Suprapubic skin (tissue), 4 donors: ENCODE measurements around the gene SSTR1. TPM values are rescaled to one million over a fixed set of nuclear protein-coding genes. Genes with fewer than 3 reads are reported as not detected.

ENCODE experiments used
- DNase-seq, 2 donors: peaks; one replicate each; pipeline ENCODE4 v3.0.0-alpha.2; 2019; ENCODE audit warnings: low spot score in 2 of 2
- H3K27ac ChIP-seq: fragments of 200-600 bp; sonication (generic); one replicate; pipeline ENCODE4 v1.5.1; 2019
- H3K27me3 ChIP-seq: fragments of 200-600 bp; sonication (generic); one replicate; pipeline ENCODE4 v1.5.1; 2019
- H3K36me3 ChIP-seq: fragments of 200-600 bp; sonication (generic); one replicate; pipeline ENCODE4 v1.5.1; 2019
- H3K4me1 ChIP-seq: fragments of 200-600 bp; sonication (generic); one replicate; pipeline ENCODE4 v1.5.1; 2019
- H3K4me3 ChIP-seq: fragments of 200-600 bp; sonication (generic); one replicate; pipeline ENCODE4 v1.5.1; 2019; ENCODE audit warnings: mild to moderate bottlenecking
- H3K9me3 ChIP-seq: fragments of 200-600 bp; sonication (generic); one replicate; pipeline ENCODE4 v1.5.1; 2019
- EP300 ChIP-seq: sonication (generic); formaldehyde crosslinking; IDR thresholded peaks from one replicate; pipeline ENCODE4 v1.6.1; 2017; ENCODE audit warnings: antibody characterized with exemption
- POLR2A ChIP-seq, 2 donors: fragments of 450-650 bp; IDR thresholded peaks; one replicate each; pipeline ENCODE4 v1.6.1; 2017; ENCODE audit warnings: antibody characterized with exemption in 2 of 2, mild to moderate bottlenecking in 2 of 2, moderate library complexity in 2 of 2
- POLR2AphosphoS5 ChIP-seq, 3 donors: sonication (generic); formaldehyde crosslinking; IDR thresholded peaks; one replicate each; pipeline ENCODE4 v1.6.1; 2017; ENCODE audit warnings: antibody characterized with exemption in 3 of 3
- WGBS: methylation state at CpG from one replicate; pipeline ENCODE4 v1.1.5; 2018; 5-methylcytosine and 5-hydroxymethylcytosine counted together
- total RNA-seq, 4 donors: library from RNA; depleted of rRNA; stranded (reverse); fragments of >200 nt; gene quantifications; one replicate each; pipeline ENCODE4 v1.1.0, GENCODE V29; 2016
- TF ChIP-seq, protein P1 (sequence below), 2 donors: fragments of 200-600 bp in 1 of 2; fragments of 450-650 bp in 1 of 2; sonication (generic) in 1 of 2; IDR thresholded peaks; one replicate each; pipeline ENCODE4 v1.5.1; 2016 to 2019; ENCODE audit warnings: antibody characterized with exemption in 2 of 2, mild to moderate bottlenecking in 1 of 2, moderate library complexity in 1 of 2

SSTR1 gene, protein sequence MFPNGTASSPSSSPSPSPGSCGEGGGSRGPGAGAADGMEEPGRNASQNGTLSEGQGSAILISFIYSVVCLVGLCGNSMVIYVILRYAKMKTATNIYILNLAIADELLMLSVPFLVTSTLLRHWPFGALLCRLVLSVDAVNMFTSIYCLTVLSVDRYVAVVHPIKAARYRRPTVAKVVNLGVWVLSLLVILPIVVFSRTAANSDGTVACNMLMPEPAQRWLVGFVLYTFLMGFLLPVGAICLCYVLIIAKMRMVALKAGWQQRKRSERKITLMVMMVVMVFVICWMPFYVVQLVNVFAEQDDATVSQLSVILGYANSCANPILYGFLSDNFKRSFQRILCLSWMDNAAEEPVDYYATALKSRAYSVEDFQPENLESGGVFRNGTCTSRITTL
- total RNA-seq, result under 1 TPM in 3 of 4 donors, not detected in 1; 0.24 to 0.98 (median 0.44) TPM

DNA sequence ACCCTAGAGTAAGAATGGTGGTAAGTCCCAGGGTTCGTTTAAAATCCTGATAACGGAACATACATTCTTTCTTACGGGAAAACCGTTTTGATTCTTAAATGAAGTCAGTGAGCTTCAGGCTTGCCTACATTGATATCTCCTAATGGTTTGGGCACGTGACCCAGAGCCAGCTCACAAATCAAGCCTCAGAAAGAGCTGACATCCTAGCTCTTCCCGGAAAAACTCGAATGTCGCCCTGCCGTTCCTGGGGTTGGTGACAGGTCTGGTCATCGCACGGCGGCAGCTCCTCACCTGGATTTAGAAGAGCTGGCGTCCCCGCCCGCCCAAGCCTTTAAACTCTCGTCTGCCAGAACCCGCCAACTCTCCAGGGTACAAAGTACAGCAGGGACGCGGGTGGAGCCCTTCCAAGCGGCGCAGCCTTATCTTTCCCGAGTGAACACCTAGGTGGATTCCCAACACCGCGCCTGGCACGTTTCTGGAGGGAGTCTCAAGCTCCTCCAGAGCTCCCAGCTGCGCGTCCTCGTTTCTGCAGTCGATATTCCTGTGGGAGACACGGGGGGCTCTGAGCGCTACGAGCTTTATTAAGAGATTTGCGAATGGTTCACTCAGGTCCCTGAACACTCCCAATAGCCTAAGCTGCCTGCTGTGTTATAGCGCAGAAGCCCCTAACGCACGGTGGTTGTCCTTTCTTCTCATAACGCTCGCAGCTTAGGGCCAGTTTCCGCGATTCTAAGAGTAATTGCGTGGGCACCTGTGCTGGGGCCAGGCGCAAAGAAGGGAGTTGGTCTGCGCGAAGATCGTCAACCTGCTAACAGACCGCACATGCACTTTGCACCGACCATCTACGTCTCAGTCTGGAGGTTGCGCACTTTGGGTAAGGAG is at the start of gene SSTR1:
SSTR1 (plus strand) TSS at position 169 of the 882 bp plus-strand sequence. CDS start 1,486 bp downstream, outside the sequence.
- H3K27ac ChIP-seq, result no peak within 1 kb of the TSS
- no peak for TF ChIP-seq POLR2A (IDR thresholded peaks at IDR 0.05)
- TF ChIP-seq POLR2AphosphoS5 (IDR thresholded peaks at IDR 0.05), result no peak
- TF ChIP-seq, protein P1, sequence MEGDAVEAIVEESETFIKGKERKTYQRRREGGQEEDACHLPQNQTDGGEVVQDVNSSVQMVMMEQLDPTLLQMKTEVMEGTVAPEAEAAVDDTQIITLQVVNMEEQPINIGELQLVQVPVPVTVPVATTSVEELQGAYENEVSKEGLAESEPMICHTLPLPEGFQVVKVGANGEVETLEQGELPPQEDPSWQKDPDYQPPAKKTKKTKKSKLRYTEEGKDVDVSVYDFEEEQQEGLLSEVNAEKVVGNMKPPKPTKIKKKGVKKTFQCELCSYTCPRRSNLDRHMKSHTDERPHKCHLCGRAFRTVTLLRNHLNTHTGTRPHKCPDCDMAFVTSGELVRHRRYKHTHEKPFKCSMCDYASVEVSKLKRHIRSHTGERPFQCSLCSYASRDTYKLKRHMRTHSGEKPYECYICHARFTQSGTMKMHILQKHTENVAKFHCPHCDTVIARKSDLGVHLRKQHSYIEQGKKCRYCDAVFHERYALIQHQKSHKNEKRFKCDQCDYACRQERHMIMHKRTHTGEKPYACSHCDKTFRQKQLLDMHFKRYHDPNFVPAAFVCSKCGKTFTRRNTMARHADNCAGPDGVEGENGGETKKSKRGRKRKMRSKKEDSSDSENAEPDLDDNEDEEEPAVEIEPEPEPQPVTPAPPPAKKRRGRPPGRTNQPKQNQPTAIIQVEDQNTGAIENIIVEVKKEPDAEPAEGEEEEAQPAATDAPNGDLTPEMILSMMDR (IDR thresholded peaks at IDR 0.05), result no peak
- TF ChIP-seq EP300, result no peak
- H3K27me3 ChIP-seq, result peaks cover 53% of the 10 kb centered on the region
- H3K36me3 ChIP-seq, result no peaks in the 10 kb centered on the region
- peaks cover 3% of the 10 kb centered on the region for H3K9me3 ChIP-seq
- WGBS, result 5% methylated on average over 36 of the region's 49 CpGs
- no peak for DNase-seq
- peak within 1 kb of the TSS; percentile 47 for H3K4me3 ChIP-seq
- H3K4me1 ChIP-seq, result peaks cover 41% of the 10 kb centered on the region

GRCh38 chr14:38158468-38158867 is 49.2 kb upstream of the SSTR1 start:
- TF ChIP-seq POLR2A (IDR thresholded peaks at IDR 0.05) (no peak), POLR2AphosphoS5 (IDR thresholded peaks at IDR 0.05) (no peak), EP300 (no peak)
- TF ChIP-seq, protein P1 (IDR thresholded peaks at IDR 0.05), result no peak
- no peak for DNase-seq

DNA sequence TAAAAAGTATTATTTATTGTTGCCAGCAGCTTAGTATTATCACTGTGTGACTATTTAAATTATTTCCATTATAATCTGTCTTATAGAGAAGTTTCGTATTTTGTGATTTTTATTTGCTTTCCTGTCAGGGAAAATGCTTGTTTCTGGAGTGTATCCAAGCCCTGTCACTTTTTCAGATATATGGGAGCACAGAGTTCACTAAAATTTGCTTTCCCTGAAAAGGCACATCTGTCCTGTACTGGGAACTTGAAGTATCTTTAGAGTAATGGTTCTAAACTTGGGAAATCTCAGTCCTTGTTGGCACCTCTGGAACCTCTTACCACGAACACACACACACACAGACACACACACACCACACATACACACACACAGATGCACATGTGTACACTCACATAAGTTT is 39.3 kb upstream of the SSTR1 start:
- Histone ChIP-seq H3K27ac (no peak overlapping the region), H3K4me3 (no peak overlapping the region), H3K4me1 (no peaks in the 10 kb centered on the region), H3K36me3 (no peaks in the 10 kb centered on the region), H3K27me3 (no peaks in the 10 kb centered on the region), H3K9me3 (no peaks in the 10 kb centered on the region)
- no peak for TF ChIP-seq POLR2AphosphoS5 (IDR thresholded peaks at IDR 0.05)
- no peak for TF ChIP-seq EP300
- no peak for TF ChIP-seq POLR2A (IDR thresholded peaks at IDR 0.05)
- TF ChIP-seq, protein P1 (IDR thresholded peaks at IDR 0.05), result no peak
- 48% methylated on average over 2 of the region's 2 CpGs for WGBS
- no peak for DNase-seq

More at GRCh38 chr14:38158468-38158867, 49.2 kb upstream of the SSTR1 start:
- Histone ChIP-seq H3K4me1 (no peaks in the 10 kb centered on the region), H3K9me3 (no peaks in the 10 kb centered on the region), H3K27ac (no peak overlapping the region), H3K27me3 (no peaks in the 10 kb centered on the region), H3K4me3 (no peak overlapping the region), H3K36me3 (no peaks in the 10 kb centered on the region)

GRCh38 chr14:38171197-38171596 is 36.5 kb upstream of the SSTR1 start:
- no peaks in the 10 kb centered on the region for H3K9me3 ChIP-seq
- H3K36me3 ChIP-seq, result no peaks in the 10 kb centered on the region
- H3K4me1 ChIP-seq, result no peaks in the 10 kb centered on the region
- no peaks in the 10 kb centered on the region for H3K27me3 ChIP-seq
- no peak for DNase-seq
- no peak overlapping the region for H3K4me3 ChIP-seq
- WGBS, result 54% methylated on average over 2 of the region's 2 CpGs
- H3K27ac ChIP-seq, result no peak overlapping the region
- TF ChIP-seq, protein P1 (IDR thresholded peaks at IDR 0.05), result no peak
- no peak for TF ChIP-seq POLR2A (IDR thresholded peaks at IDR 0.05)
- no peak for TF ChIP-seq EP300
- TF ChIP-seq POLR2AphosphoS5 (IDR thresholded peaks at IDR 0.05), result no peak

DNA sequence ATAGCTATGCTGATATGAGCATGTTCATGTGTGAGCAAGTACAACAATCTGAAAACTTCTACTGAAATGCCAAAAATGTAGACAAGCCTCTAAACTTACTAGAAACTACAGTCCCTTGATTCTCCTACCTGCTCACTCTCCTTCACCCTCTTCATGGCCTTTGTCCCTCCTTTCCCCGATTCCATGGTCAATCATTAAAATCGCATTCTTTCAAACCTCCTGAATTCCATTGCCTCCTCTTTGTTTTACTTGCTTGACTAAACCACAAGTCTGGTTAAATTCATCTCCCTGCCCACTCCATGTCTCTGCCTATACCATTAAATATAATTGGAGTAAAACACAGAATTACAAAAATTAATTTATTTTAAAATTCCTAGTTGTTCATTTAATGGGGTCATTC is 33.0 kb upstream of the SSTR1 start:
- H3K9me3 ChIP-seq, result peaks cover 1% of the 10 kb centered on the region
- TF ChIP-seq, protein P1 (IDR thresholded peaks at IDR 0.05), result no peak
- TF ChIP-seq POLR2A (IDR thresholded peaks at IDR 0.05) (no peak), EP300 (no peak), POLR2AphosphoS5 (IDR thresholded peaks at IDR 0.05) (no peak)
- DNase-seq, result no peak
- WGBS, result 87% methylated on average over 2 of the region's 2 CpGs
- H3K4me1 ChIP-seq, result no peaks in the 10 kb centered on the region
- H3K27ac ChIP-seq, result no peak overlapping the region
- H3K4me3 ChIP-seq, result no peak overlapping the region
- H3K27me3 ChIP-seq, result no peaks in the 10 kb centered on the region
- H3K36me3 ChIP-seq, result no peaks in the 10 kb centered on the region
